HCT116 (cell line): ENCODE results near the gene PDLIM4. TPM values are rescaled to one million over a fixed set of nuclear protein-coding genes. Genes with fewer than 3 reads are reported as not detected.

ENCODE experiments used
- ATAC-seq: fragments of 200-7000 bp; cut with Tn5 transposase; 2 replicates; pipeline ENCODE4 v1.9.1; 2020; ENCODE audit warnings: mild to moderate bottlenecking, moderate library complexity
- BruUV-seq: library from RNA; stranded (reverse); fragments of 400-500 nt; replicated peaks from 2 replicates; lab custom pipeline; 2021; lab: Mats Ljungman, UMichigan
- CTCF ChIA-PET: fragments of 300-600 bp; sonication (Branson Sonifier 250); formaldehyde crosslinking; loops from one replicate; lab custom pipeline; 2021; ENCODE audit warnings: antibody characterized with exemption; lab: Charles Lee
- POLR2A ChIA-PET: fragments of 300-600, 350-600 bp; sonication (Branson Sonifier 250); formaldehyde crosslinking; loops from one replicate; lab custom pipeline; 2021; ENCODE audit warnings: antibody characterized with exemption; lab: Charles Lee
- RAD21 ChIA-PET, 2 experiments: fragments of 300-600 bp; sonication (Branson Sonifier 250); formaldehyde crosslinking; loops; one replicate each; lab custom pipeline; 2023; ENCODE audit warnings: low total read pairs in 2 of 2; ENCODE audit not compliant: uncharacterized antibody in 2 of 2, unreplicated experiment in 2 of 2, low non-redundant PET in 1 of 2; lab: Charles Lee
- DNase-seq: peaks from one replicate; pipeline ENCODE4 v3.0.0-alpha.2; 2010; ENCODE audit warnings: low read depth, low spot score
- H2AFZ ChIP-seq: fragments of 200-600 bp; shearing (Covaris generic), sonication (generic); 2 replicates; pipeline ENCODE4 v1.6.1; 2017; ENCODE audit warnings: low read depth, mixed run types, mixed read lengths, antibody characterized with exemption, low read length; ENCODE audit not compliant: poor library complexity, severe bottlenecking
- H3K27ac ChIP-seq: 2 replicates; pipeline ENCODE4 v1.5.1; 2012; ENCODE audit warnings: low read depth, low read length
- H3K27me3 ChIP-seq: fragments of 200-600 bp; sonication (generic); 2 replicates; pipeline ENCODE4 v1.6.1; 2016; ENCODE audit warnings: mixed run types, low read length, mixed read lengths; ENCODE audit not compliant: insufficient read depth
- H3K36me3 ChIP-seq, 2 experiments: fragments of 200-500 bp in 1 of 2; fragments of 200-600 bp in 1 of 2; sonication (Bioruptor generic) in 1 of 2; sonication (generic) in 1 of 2; 2 replicates each; pipeline versions ENCODE4 v1.5.1 to v1.6.1; 2014 to 2016; ENCODE audit warnings: low read length in 2 of 2, inconsistent platforms in 1 of 2, mixed read lengths in 1 of 2, mixed run types in 1 of 2; ENCODE audit not compliant: insufficient read depth in 2 of 2, control insufficient read depth in 1 of 2
- H3K4me1 ChIP-seq, 2 experiments: fragments of 200-600 bp in 1 of 2; sonication (generic) in 1 of 2; 2 replicates each; pipeline versions ENCODE4 v1.5.1 to v1.6.1; 2012 to 2017; ENCODE audit warnings: low read length in 2 of 2, inconsistent platforms in 1 of 2, mild to moderate bottlenecking in 1 of 2, mixed read lengths in 1 of 2, mixed run types in 1 of 2, moderate library complexity in 1 of 2; ENCODE audit not compliant: insufficient read depth in 2 of 2, control insufficient read depth in 1 of 2
- H3K4me2 ChIP-seq: fragments of 200-600 bp; sonication (generic); 2 replicates; pipeline ENCODE4 v1.6.1; 2017; ENCODE audit warnings: mixed run types, low read length, mixed read lengths
- H3K4me3 ChIP-seq, 2 experiments: fragments of 200-600 bp in 1 of 2; sonication (generic) in 1 of 2; replicated peaks in 1 of 2; 2 replicates each; pipeline ENCODE4 v1.5.1; 2011 to 2016; ENCODE audit warnings: low read length in 2 of 2, control low read depth in 1 of 2, low read depth in 1 of 2, mild to moderate bottlenecking in 1 of 2, mixed read lengths in 1 of 2, mixed run types in 1 of 2
- H3K79me2 ChIP-seq: fragments of 200-600 bp; sonication (generic); 2 replicates; pipeline ENCODE4 v1.6.1; 2017; ENCODE audit warnings: mild to moderate bottlenecking, mixed run types, low read length, moderate library complexity, mixed read lengths; ENCODE audit not compliant: insufficient read depth
- H3K9ac ChIP-seq: fragments of 200-600 bp; sonication (generic); 2 replicates; pipeline ENCODE4 v1.6.1; 2016; ENCODE audit warnings: low read length, mixed read lengths
- H3K9me2 ChIP-seq: fragments of 200-600 bp; sonication (generic), shearing (Covaris generic); 2 replicates; pipeline ENCODE4 v1.6.1; 2017; ENCODE audit warnings: mixed run types, mild to moderate bottlenecking, moderate library complexity; ENCODE audit not compliant: insufficient read depth
- H3K9me3 ChIP-seq, 2 experiments: fragments of 200-500 bp in 1 of 2; fragments of 200-600 bp in 1 of 2; sonication (Bioruptor generic) in 1 of 2; sonication (generic) in 1 of 2; 2 replicates each; pipeline ENCODE4 v1.6.1; 2014 to 2017; ENCODE audit warnings: low read length in 2 of 2, mixed read lengths in 2 of 2, inconsistent platforms in 1 of 2, low read depth in 1 of 2, mild to moderate bottlenecking in 1 of 2, mixed run types in 1 of 2, moderate library complexity in 1 of 2; ENCODE audit not compliant: control insufficient read depth in 1 of 2, insufficient read depth in 1 of 2
- H4K20me1 ChIP-seq: fragments of 200-600 bp; sonication (generic), shearing (Covaris generic); 2 replicates; pipeline ENCODE4 v1.6.1; 2017; ENCODE audit warnings: mixed run types, mild to moderate bottlenecking, moderate library complexity; ENCODE audit not compliant: insufficient read depth
- ELF1 ChIP-seq: IDR thresholded peaks from 2 replicates; pipeline ENCODE4 v1.6.1; 2012; ENCODE audit warnings: low read depth, borderline replicate concordance
- EZH2phosphoT487 ChIP-seq: fragments of 200-600 bp; IDR thresholded peaks from 2 replicates; pipeline ENCODE4 v1.6.1; 2018; ENCODE audit warnings: antibody characterized with exemption, borderline replicate concordance
- FOSL1 ChIP-seq: IDR thresholded peaks from 2 replicates; pipeline ENCODE4 v1.6.1; 2012; ENCODE audit warnings: low read depth
- JUND ChIP-seq: IDR thresholded peaks from 2 replicates; pipeline ENCODE4 v1.6.1; 2012
- POLR2A ChIP-seq: IDR thresholded peaks from 2 replicates; pipeline ENCODE4 v1.7.0; 2011; ENCODE audit warnings: borderline replicate concordance; ENCODE audit not compliant: insufficient read depth, insufficient read length; ENCODE audit errors: extremely low read depth
- POLR2AphosphoS5 ChIP-seq: IDR thresholded peaks from 2 replicates; pipeline ENCODE4 v1.6.1; 2011; ENCODE audit warnings: mild to moderate bottlenecking, low read depth, low read length, moderate library complexity
- RAD21 ChIP-seq: IDR thresholded peaks from 2 replicates; pipeline ENCODE4 v1.6.1; 2012; ENCODE audit warnings: low read depth, mild to moderate bottlenecking
- SP1 ChIP-seq: IDR thresholded peaks from 2 replicates; pipeline ENCODE4 v1.6.1; 2012; ENCODE audit warnings: low read depth
- SRF ChIP-seq: IDR thresholded peaks from 2 replicates; pipeline ENCODE4 v1.6.1; 2012; ENCODE audit warnings: low read depth
- TCF7L2 ChIP-seq: IDR thresholded peaks from 2 replicates; pipeline ENCODE4 v1.7.0; 2011; ENCODE audit warnings: borderline replicate concordance, inconsistent platforms; ENCODE audit not compliant: insufficient read depth, insufficient read length; ENCODE audit errors: extremely low read depth
- ZFX ChIP-seq: fragments of 450-650 bp; IDR thresholded peaks from 2 replicates; pipeline ENCODE4 v1.6.1; 2017
- ZNF274 ChIP-seq: fragments of 200-500 bp; sonication (Bioruptor generic); IDR thresholded peaks from 2 replicates; pipeline ENCODE4 v1.6.1; 2014; ENCODE audit warnings: mild to moderate bottlenecking, low read depth, low read length, inconsistent platforms
- intact Hi-C: fragments of 100-400 bp; cut with micrococcal nuclease; formaldehyde crosslinking; loops from 2 replicates; pipeline ENCODE4 v1.10.0; 2022
- total RNA-seq: library from RNA; stranded (reverse); gene quantifications from one replicate; pipeline ENCODE4 v1.2.1, GENCODE V29; 2021; ENCODE audit not compliant: unreplicated experiment
- TF ChIP-seq, protein P1 (sequence below): IDR thresholded peaks from 2 replicates; pipeline ENCODE4 v1.6.1; 2012
- TF ChIP-seq, protein P2 (sequence below), 3 experiments: fragments of 200-600 bp in 1 of 3; sonication (generic) in 1 of 3; IDR thresholded peaks in 2 of 3; conservative IDR thresholded peaks in 1 of 3; 2 replicates each; pipeline ENCODE4 v1.5.1; 2012 to 2017; ENCODE audit warnings: low read depth in 2 of 3, low read length in 2 of 3, antibody characterized with exemption in 1 of 3, borderline replicate concordance in 1 of 3, control low read depth in 1 of 3, mild to moderate bottlenecking in 1 of 3, mixed read lengths in 1 of 3, mixed run types in 1 of 3, moderate library complexity in 1 of 3; ENCODE audit not compliant: insufficient read depth in 1 of 3
- TF ChIP-seq, protein P3 (sequence below): IDR thresholded peaks from 2 replicates; pipeline ENCODE4 v1.6.1; 2012
- TF ChIP-seq, protein P4 (sequence below): IDR thresholded peaks from 2 replicates; pipeline ENCODE4 v1.6.1; 2011; ENCODE audit warnings: mild to moderate bottlenecking, low read length, moderate library complexity; ENCODE audit not compliant: insufficient replicate concordance; ENCODE audit errors: extremely low read depth

The PDLIM4 gene
- total RNA-seq, 1 experiment from 2014 or later: not detected

DNA sequence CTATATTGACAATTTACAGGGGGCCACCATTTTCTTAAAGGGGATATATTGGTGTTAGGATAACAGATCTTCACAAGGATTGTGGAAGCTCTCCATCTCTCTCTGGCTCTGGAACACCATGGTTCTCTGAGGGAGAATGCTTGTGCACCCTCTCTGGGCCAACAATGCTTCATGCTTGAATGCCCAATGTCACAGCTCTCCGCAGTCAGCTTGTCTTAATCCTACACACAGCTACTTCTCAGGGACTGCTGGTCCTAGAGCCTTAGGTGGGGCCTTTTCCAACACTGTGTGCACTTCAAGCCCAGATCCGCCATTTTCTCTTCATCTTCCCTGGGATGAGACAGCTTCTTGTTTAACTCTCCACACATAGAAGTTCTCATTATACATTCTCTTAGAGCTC lies 6.9 kb upstream of the PDLIM4 start:
- no peak overlapping the region for H2AFZ ChIP-seq
- DNase-seq: no peak
- RAD21 ChIA-PET: no interaction called here

More for the DNA sequence above, 6.9 kb upstream of the PDLIM4 start:
- ChIA-PET CTCF (interaction anchor here (1.3 to 2.9 kb wide), 2 partner anchors 12 to 251 kb away, joined by 3 to 12 read pairs; no protein-coding TSS in a partner anchor), POLR2A (interaction anchor here (1.5 kb wide), 1 partner anchor 9 kb away, joined by 4 read pairs; no protein-coding TSS in a partner anchor)
- Histone ChIP-seq H3K79me2 (no peaks in the 10 kb centered on the region), H3K27me3 (no peaks in the 10 kb centered on the region), H3K27ac (no peak overlapping the region), H3K36me3 (no peaks in the 10 kb centered on the region), H3K9me3 (no peaks in the 10 kb centered on the region), H3K4me3 (no peak overlapping the region), H3K4me1 (peaks cover 0 to 9% of the 10 kb centered on the region in 2 experiments; a peak in 1 of 4 replicates), H3K9me2 (no peaks in the 10 kb centered on the region), H3K4me2 (no peak overlapping the region), H3K9ac (no peak overlapping the region), H4K20me1 (no peaks in the 10 kb centered on the region)
- no peak for TF ChIP-seq POLR2AphosphoS5
- no peak for TF ChIP-seq ELF1
- TF ChIP-seq ZFX: no peak
- TF ChIP-seq FOSL1: no peak
- no peak for TF ChIP-seq POLR2A
- no peak for TF ChIP-seq JUND
- TF ChIP-seq, protein P1, sequence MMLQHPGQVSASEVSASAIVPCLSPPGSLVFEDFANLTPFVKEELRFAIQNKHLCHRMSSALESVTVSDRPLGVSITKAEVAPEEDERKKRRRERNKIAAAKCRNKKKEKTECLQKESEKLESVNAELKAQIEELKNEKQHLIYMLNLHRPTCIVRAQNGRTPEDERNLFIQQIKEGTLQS: no peak
- no peak for TF ChIP-seq EZH2phosphoT487
- no peak for TF ChIP-seq TCF7L2
- TF ChIP-seq, protein P2, sequence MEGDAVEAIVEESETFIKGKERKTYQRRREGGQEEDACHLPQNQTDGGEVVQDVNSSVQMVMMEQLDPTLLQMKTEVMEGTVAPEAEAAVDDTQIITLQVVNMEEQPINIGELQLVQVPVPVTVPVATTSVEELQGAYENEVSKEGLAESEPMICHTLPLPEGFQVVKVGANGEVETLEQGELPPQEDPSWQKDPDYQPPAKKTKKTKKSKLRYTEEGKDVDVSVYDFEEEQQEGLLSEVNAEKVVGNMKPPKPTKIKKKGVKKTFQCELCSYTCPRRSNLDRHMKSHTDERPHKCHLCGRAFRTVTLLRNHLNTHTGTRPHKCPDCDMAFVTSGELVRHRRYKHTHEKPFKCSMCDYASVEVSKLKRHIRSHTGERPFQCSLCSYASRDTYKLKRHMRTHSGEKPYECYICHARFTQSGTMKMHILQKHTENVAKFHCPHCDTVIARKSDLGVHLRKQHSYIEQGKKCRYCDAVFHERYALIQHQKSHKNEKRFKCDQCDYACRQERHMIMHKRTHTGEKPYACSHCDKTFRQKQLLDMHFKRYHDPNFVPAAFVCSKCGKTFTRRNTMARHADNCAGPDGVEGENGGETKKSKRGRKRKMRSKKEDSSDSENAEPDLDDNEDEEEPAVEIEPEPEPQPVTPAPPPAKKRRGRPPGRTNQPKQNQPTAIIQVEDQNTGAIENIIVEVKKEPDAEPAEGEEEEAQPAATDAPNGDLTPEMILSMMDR (IDR thresholded peaks at IDR 0.05 in 2 of 3, conservative IDR thresholded peaks at IDR 0.05 in 1 of 3; ENCODE audit: borderline replicate concordance in 1 of 3, insufficient read depth in 1 of 3, low read depth in 2 of 3, low read length in 2 of 3): no peak
- no peak for TF ChIP-seq RAD21
- TF ChIP-seq ZNF274: no peak
- TF ChIP-seq SP1: no peak
- TF ChIP-seq SRF: no peak
- TF ChIP-seq, protein P3, sequence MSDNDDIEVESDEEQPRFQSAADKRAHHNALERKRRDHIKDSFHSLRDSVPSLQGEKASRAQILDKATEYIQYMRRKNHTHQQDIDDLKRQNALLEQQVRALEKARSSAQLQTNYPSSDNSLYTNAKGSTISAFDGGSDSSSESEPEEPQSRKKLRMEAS: no peak
- TF ChIP-seq, protein P4, sequence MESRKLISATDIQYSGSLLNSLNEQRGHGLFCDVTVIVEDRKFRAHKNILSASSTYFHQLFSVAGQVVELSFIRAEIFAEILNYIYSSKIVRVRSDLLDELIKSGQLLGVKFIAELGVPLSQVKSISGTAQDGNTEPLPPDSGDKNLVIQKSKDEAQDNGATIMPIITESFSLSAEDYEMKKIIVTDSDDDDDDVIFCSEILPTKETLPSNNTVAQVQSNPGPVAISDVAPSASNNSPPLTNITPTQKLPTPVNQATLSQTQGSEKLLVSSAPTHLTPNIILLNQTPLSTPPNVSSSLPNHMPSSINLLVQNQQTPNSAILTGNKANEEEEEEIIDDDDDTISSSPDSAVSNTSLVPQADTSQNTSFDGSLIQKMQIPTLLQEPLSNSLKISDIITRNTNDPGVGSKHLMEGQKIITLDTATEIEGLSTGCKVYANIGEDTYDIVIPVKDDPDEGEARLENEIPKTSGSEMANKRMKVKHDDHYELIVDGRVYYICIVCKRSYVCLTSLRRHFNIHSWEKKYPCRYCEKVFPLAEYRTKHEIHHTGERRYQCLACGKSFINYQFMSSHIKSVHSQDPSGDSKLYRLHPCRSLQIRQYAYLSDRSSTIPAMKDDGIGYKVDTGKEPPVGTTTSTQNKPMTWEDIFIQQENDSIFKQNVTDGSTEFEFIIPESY: no peak
- no peak for ATAC-seq
- intact Hi-C loops: no loop called here
- no TSS peak for BruUV-seq
